Measurements from ENCODE around the gene GNAQ. TPM values are rescaled to one million over a fixed set of nuclear protein-coding genes. Genes with fewer than 3 reads are reported as not detected.

The GNAQ gene
- total and polyA plus RNA-seq, 2 donors from 2014 or later, result 16.2 to 83.4 TPM

DNA sequence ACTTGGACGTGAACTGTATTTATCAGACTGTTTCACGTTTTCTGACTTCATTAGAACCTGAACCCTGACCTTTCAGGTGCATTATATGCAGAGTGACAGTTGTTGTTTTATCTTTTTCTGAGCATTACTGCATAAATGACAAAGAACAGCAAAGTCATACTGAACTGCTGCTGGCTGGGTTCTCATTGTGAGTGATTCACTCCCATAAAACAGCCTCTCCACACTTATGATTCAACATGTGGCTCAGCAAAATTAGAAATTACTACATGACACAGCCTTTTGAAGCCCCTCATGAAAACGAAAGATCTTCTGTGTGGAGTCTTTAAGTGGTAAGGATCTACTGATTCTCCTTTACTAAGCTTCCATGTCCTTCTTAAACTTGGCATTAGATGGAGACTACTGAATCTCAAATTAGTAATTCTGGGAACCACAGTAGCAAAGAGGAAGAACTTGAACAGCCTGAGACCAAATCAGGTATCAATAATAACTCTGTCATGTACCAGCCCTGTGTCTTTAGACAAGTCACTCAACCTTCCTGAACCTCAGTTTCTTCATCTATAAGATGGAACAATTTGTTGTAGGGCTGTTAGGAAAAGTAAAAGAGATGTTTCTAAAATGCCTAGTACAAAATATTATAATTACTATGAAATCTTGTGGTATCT, 211.2 kb downstream of the GNAQ start:
- no peaks in the 10 kb centered on the region for H3K27me3 ChIP-seq (ENCODE audit: control insufficient read depth, insufficient read depth, low read length)
- no peak for FAIRE-seq
- no peak for TF ChIP-seq CTCF (IDR thresholded peaks at IDR 0.05; ENCODE audit: borderline replicate concordance, extremely low read depth, insufficient read depth)
- intact Hi-C loops (cut with DNase I), result no loop called here
- H3K4me1 ChIP-seq (ENCODE audit: control insufficient read depth in 2 of 3, insufficient read depth in 2 of 3, low read depth in 1 of 3, low read length in 3 of 3), result peaks cover 0 to 10% (median 6%) of the 10 kb centered on the region in 3 donors
- H3K36me3 ChIP-seq (ENCODE audit: control insufficient read depth in 2 of 3, insufficient read depth in 3 of 3, low read length in 3 of 3), result no peaks in the 10 kb centered on the region
- no peak overlapping the region for H3K4me3 ChIP-seq (ENCODE audit: low read length in 3 of 3)
- no peaks in the 10 kb centered on the region for H3K9me3 ChIP-seq (ENCODE audit: control insufficient read depth in 2 of 3, insufficient read depth in 1 of 3, low read length in 3 of 3)
- no peak for DNase-seq
- no peak overlapping the region for H3K27ac ChIP-seq (ENCODE audit: low read depth in 2 of 2, low read length in 2 of 2)
- no peak overlapping the region for H3K9ac ChIP-seq (ENCODE audit: low read length in 3 of 3)

GRCh38 chr9:77819657-77820056, 212.0 kb downstream of the GNAQ start:
- DNase-seq, result peak in 1 of 5 donors; percentile 58
- peaks cover 0 to 10% (median 6%) of the 10 kb centered on the region in 3 donors for H3K4me1 ChIP-seq (ENCODE audit: control insufficient read depth in 2 of 3, insufficient read depth in 2 of 3, low read depth in 1 of 3, low read length in 3 of 3)
- H3K27ac ChIP-seq (ENCODE audit: low read depth in 2 of 2, low read length in 2 of 2), result no peak overlapping the region
- TF ChIP-seq CTCF (IDR thresholded peaks at IDR 0.05; ENCODE audit: borderline replicate concordance, extremely low read depth, insufficient read depth), result no peak
- H3K36me3 ChIP-seq (ENCODE audit: control insufficient read depth in 2 of 3, insufficient read depth in 3 of 3, low read length in 3 of 3), result no peaks in the 10 kb centered on the region
- H3K4me3 ChIP-seq (ENCODE audit: low read length in 3 of 3), result no peak overlapping the region
- FAIRE-seq, result peak; percentile 23
- H3K9me3 ChIP-seq (ENCODE audit: control insufficient read depth in 2 of 3, insufficient read depth in 1 of 3, low read length in 3 of 3), result no peaks in the 10 kb centered on the region
- intact Hi-C loops (cut with DNase I), result no loop called here
- H3K9ac ChIP-seq (ENCODE audit: low read length in 3 of 3), result no peak overlapping the region
- no peaks in the 10 kb centered on the region for H3K27me3 ChIP-seq (ENCODE audit: control insufficient read depth, insufficient read depth, low read length)

DNA sequence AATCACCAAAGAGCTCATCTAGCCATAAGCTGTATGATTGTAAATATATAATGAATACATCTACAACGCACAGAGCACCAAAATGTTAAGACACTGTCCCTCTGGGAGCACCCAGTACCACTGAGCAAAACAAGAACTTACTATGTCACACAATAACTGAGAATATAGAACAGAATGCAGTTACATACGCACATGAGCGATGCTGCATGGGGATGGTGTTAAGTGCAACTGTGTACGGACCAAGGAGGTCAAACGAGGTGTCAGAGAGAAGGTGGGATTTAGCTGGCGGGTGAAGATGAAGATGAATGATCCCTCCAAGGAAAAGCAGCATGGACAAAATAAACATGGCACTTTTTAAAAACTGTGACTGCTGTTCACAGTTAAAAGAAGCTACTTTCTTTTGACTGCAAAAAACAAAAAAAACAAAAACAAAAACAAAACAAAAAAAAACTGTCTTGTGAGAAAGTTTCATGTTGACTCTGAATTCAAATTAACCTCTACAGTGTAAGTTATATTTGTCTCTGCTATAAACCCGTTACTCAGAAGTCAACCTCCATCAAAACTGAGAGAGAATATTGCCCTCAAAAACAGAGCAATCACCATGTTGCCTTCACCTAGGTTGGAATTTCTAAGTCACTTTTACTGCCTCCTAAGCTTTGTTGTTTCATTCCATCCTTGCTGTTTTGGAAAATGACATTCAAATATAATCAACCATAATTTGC, 213.9 kb downstream of the GNAQ start:
- Histone ChIP-seq H3K4me3 (ENCODE audit: low read length in 3 of 3) (no peak overlapping the region), H3K9me3 (ENCODE audit: control insufficient read depth in 2 of 3, insufficient read depth in 1 of 3, low read length in 3 of 3) (no peaks in the 10 kb centered on the region), H3K4me1 (ENCODE audit: control insufficient read depth in 2 of 3, insufficient read depth in 2 of 3, low read depth in 1 of 3, low read length in 3 of 3) (peaks cover 0 to 10% (median 6%) of the 10 kb centered on the region in 3 donors), H3K9ac (ENCODE audit: low read length in 3 of 3) (no peak overlapping the region), H3K36me3 (ENCODE audit: control insufficient read depth in 2 of 3, insufficient read depth in 3 of 3, low read length in 3 of 3) (no peaks in the 10 kb centered on the region), H3K27me3 (ENCODE audit: control insufficient read depth, insufficient read depth, low read length) (no peaks in the 10 kb centered on the region), H3K27ac (ENCODE audit: low read depth in 2 of 2, low read length in 2 of 2) (no peak overlapping the region)
- intact Hi-C loops (cut with DNase I), result no loop called here
- no peak for FAIRE-seq
- DNase-seq, result no peak
- no peak for TF ChIP-seq CTCF (IDR thresholded peaks at IDR 0.05; ENCODE audit: borderline replicate concordance, extremely low read depth, insufficient read depth)
